H1 (cell line): Measurements from ENCODE around the gene TTC13. TPM values are rescaled to one million over a fixed set of nuclear protein-coding genes. Genes with fewer than 3 reads are reported as not detected.

ENCODE experiments used
- CTCF ChIA-PET: fragments of 300-600 bp; sonication (Branson Sonifier 250); formaldehyde crosslinking; loops from one replicate; lab custom pipeline; 2021; ENCODE audit not compliant: partially characterized antibody; lab: Charles Lee
- POLR2A ChIA-PET: fragments of 300-600 bp; sonication (Branson Sonifier 250); formaldehyde crosslinking; loops from one replicate; lab custom pipeline; 2021; ENCODE audit warnings: inconsistent platforms; ENCODE audit not compliant: partially characterized antibody; lab: Charles Lee
- DNase-seq, 2 experiments: peaks; one replicate each; pipeline versions ENCODE4 v3.0.0 to v3.0.0-alpha.2; 2010 to 2022; ENCODE audit warnings: low spot score in 2 of 2, low read depth in 1 of 2, mixed read lengths in 1 of 2
- FAIRE-seq: peaks from 2 replicates; lab custom pipeline; 2011; peaks lifted over from hg19 to GRCh38; lab: Jason Lieb, UNC
- H2AFZ ChIP-seq: 2 replicates; pipeline ENCODE4 v1.8.1; 2012; ENCODE audit warnings: low read length, inconsistent platforms
- H2AK5ac ChIP-seq: 2 replicates; pipeline ENCODE4 v1.6.1; 2013; ENCODE audit warnings: low read depth, low read length
- H2BK120ac ChIP-seq: replicated peaks from 2 replicates; pipeline ENCODE3; 2013; ENCODE audit warnings: low read depth, low read length, inconsistent platforms
- H2BK12ac ChIP-seq: 2 replicates; pipeline ENCODE4 v1.6.1; 2013; ENCODE audit warnings: low read depth, low read length
- H2BK15ac ChIP-seq: 2 replicates; pipeline ENCODE4 v1.6.1; 2013; ENCODE audit warnings: low read length
- H2BK20ac ChIP-seq: 2 replicates; pipeline ENCODE4 v1.6.1; 2013; ENCODE audit warnings: low read length
- H2BK5ac ChIP-seq: 2 replicates; pipeline ENCODE4 v1.6.1; 2013; ENCODE audit warnings: low read depth, low read length
- H3K14ac ChIP-seq: 2 replicates; pipeline ENCODE4 v1.6.1; 2013; ENCODE audit warnings: inconsistent platforms; ENCODE audit not compliant: insufficient read length
- H3K18ac ChIP-seq: 2 replicates; pipeline ENCODE4 v1.6.1; 2013; ENCODE audit warnings: low read length; ENCODE audit errors: extremely low read depth
- H3K23ac ChIP-seq: 2 replicates; pipeline ENCODE4 v1.6.1; 2013; ENCODE audit warnings: inconsistent platforms; ENCODE audit not compliant: insufficient read length
- H3K23me2 ChIP-seq: 2 replicates; pipeline ENCODE4 v1.6.1; 2013; ENCODE audit warnings: low read depth, low read length
- H3K27ac ChIP-seq: 2 replicates; pipeline ENCODE4 v1.6.1; 2011; ENCODE audit warnings: low read depth, low read length, inconsistent platforms
- H3K27me3 ChIP-seq, 4 experiments: replicated peaks in 1 of 4; 1 replicate in 1 of 4; 2 replicates in 3 of 4; pipeline versions ENCODE4 v1.6.1 to v1.8.1; 2011 to 2013; ENCODE audit warnings: low read length in 3 of 4, mild to moderate bottlenecking in 3 of 4, inconsistent platforms in 2 of 4, mixed read lengths in 2 of 4, moderate library complexity in 1 of 4; ENCODE audit not compliant: control insufficient read depth in 3 of 4, insufficient read depth in 3 of 4; ENCODE audit errors: extremely low read depth in 1 of 4
- H3K36me3 ChIP-seq, 4 experiments: 2 replicates each; pipeline versions ENCODE4 v1.6.1 to v1.8.1; 2011 to 2013; ENCODE audit warnings: mild to moderate bottlenecking in 4 of 4, low read length in 3 of 4, moderate library complexity in 2 of 4, control low read depth in 1 of 4, inconsistent platforms in 1 of 4; ENCODE audit not compliant: insufficient read depth in 4 of 4, control insufficient read depth in 2 of 4
- H3K4ac ChIP-seq: replicated peaks from 2 replicates; pipeline ENCODE3; 2013; ENCODE audit warnings: low read length, low read depth, mixed read lengths, inconsistent platforms; ENCODE audit not compliant: insufficient read length
- H3K4me1 ChIP-seq, 4 experiments: replicated peaks in 1 of 4; 1 replicate in 1 of 4; 2 replicates in 3 of 4; pipeline versions ENCODE4 v1.6.1 to v1.8.1; 2011 to 2013; ENCODE audit warnings: low read length in 3 of 4, inconsistent platforms in 2 of 4, mixed read lengths in 1 of 4; ENCODE audit not compliant: insufficient read depth in 4 of 4, control insufficient read depth in 3 of 4
- H3K4me2 ChIP-seq, 2 experiments: 2 replicates each; pipeline versions ENCODE4 v1.6.1 to v1.8.1; 2011 to 2013; ENCODE audit warnings: low read depth in 2 of 2, low read length in 2 of 2, control low read depth in 1 of 2, inconsistent platforms in 1 of 2, mild to moderate bottlenecking in 1 of 2; ENCODE audit not compliant: insufficient read depth in 1 of 2
- H3K4me3 ChIP-seq, 4 experiments: fragments of 200-600, 300-600 bp in 1 of 4; sonication (generic), shearing (Covaris generic), sonication (Bioruptor Twin) in 1 of 4; 2 replicates each; pipeline versions ENCODE4 v1.5.1 to v1.8.1; 2011 to 2016; ENCODE audit warnings: low read length in 4 of 4, low read depth in 3 of 4, control low read depth in 2 of 4, inconsistent platforms in 2 of 4, mild to moderate bottlenecking in 2 of 4, mixed read lengths in 1 of 4, moderate library complexity in 1 of 4; ENCODE audit not compliant: insufficient read depth in 2 of 4; ENCODE audit errors: extremely low read depth in 1 of 4
- H3K56ac ChIP-seq: replicated peaks from 2 replicates; pipeline ENCODE3; 2013; ENCODE audit warnings: low read depth, mild to moderate bottlenecking, mixed read lengths, low read length, inconsistent platforms; ENCODE audit not compliant: insufficient read length
- H3K79me1 ChIP-seq: 2 replicates; pipeline ENCODE4 v1.6.1; 2013; ENCODE audit warnings: low read depth, low read length, control low read depth
- H3K79me2 ChIP-seq, 2 experiments: 2 replicates each; pipeline versions ENCODE4 v1.6.1 to v1.8.1; 2012 to 2013; ENCODE audit warnings: low read length in 2 of 2, mild to moderate bottlenecking in 2 of 2, inconsistent platforms in 1 of 2; ENCODE audit not compliant: insufficient read depth in 2 of 2, control insufficient read depth in 1 of 2
- H3K9ac ChIP-seq, 4 experiments: replicated peaks in 1 of 4; 1 replicate in 1 of 4; 2 replicates in 3 of 4; pipeline versions ENCODE4 v1.6.1 to v1.8.1; 2011 to 2013; ENCODE audit warnings: low read depth in 3 of 4, low read length in 3 of 4, control low read depth in 2 of 4, mild to moderate bottlenecking in 2 of 4, moderate library complexity in 2 of 4, inconsistent platforms in 1 of 4; ENCODE audit errors: extremely low read depth in 1 of 4
- H3K9me3 ChIP-seq, 2 experiments: 2 replicates each; pipeline versions ENCODE4 v1.6.1 to v1.8.1; 2012 to 2013; ENCODE audit warnings: mild to moderate bottlenecking in 2 of 2, moderate library complexity in 2 of 2, control low read depth in 1 of 2, inconsistent platforms in 1 of 2, low read depth in 1 of 2, low read length in 1 of 2, mixed read lengths in 1 of 2; ENCODE audit not compliant: insufficient read depth in 2 of 2
- H4K20me1 ChIP-seq, 2 experiments: replicated peaks in 1 of 2; 2 replicates each; pipeline versions ENCODE3 to v1.8.1; 2011 to 2013; ENCODE audit warnings: inconsistent platforms in 2 of 2, low read length in 2 of 2, mild to moderate bottlenecking in 1 of 2; ENCODE audit not compliant: insufficient read depth in 2 of 2, control insufficient read depth in 1 of 2
- H4K5ac ChIP-seq: 2 replicates; pipeline ENCODE4 v1.6.1; 2013; ENCODE audit warnings: low read length, low read depth, mixed read lengths, inconsistent platforms; ENCODE audit not compliant: insufficient read length
- H4K8ac ChIP-seq: 2 replicates; pipeline ENCODE4 v1.8.0; 2013; ENCODE audit warnings: mild to moderate bottlenecking, moderate library complexity, low read length, inconsistent platforms; ENCODE audit not compliant: insufficient read depth; ENCODE audit errors: extremely low read depth
- H4K91ac ChIP-seq: replicated peaks from 2 replicates; pipeline ENCODE3; 2013; ENCODE audit warnings: low read length, mixed read lengths, inconsistent platforms; ENCODE audit not compliant: insufficient read length
- BCL11A ChIP-seq, 2 experiments: IDR thresholded peaks; one replicate each; pipeline ENCODE4 v1.6.1; 2011; ENCODE audit warnings: low read depth in 2 of 2, low read length in 2 of 2, mild to moderate bottlenecking in 2 of 2
- CHD2 ChIP-seq: IDR thresholded peaks from 2 replicates; pipeline ENCODE4 v1.6.1; 2012; ENCODE audit warnings: low read length, improper control_type of control experiment
- CREB1 ChIP-seq: IDR thresholded peaks from 2 replicates; pipeline ENCODE4 v1.6.1; 2012; ENCODE audit warnings: inconsistent platforms
- EZH2 ChIP-seq: fragments of 200-600 bp; sonication (generic); IDR thresholded peaks from 2 replicates; pipeline ENCODE4 v1.7.1; 2012; ENCODE audit warnings: low read depth, mild to moderate bottlenecking, moderate library complexity, low read length, inconsistent platforms; ENCODE audit not compliant: severe bottlenecking
- GABPA ChIP-seq: IDR thresholded peaks from 2 replicates; pipeline ENCODE4 v1.6.1; 2011; ENCODE audit warnings: mild to moderate bottlenecking, low read length, moderate library complexity, borderline replicate concordance; ENCODE audit not compliant: insufficient read depth
- RAD21 ChIP-seq, 2 experiments: IDR thresholded peaks in 1 of 2; conservative IDR thresholded peaks in 1 of 2; 2 replicates each; pipeline ENCODE4 v1.6.1; 2011; ENCODE audit warnings: low read depth in 2 of 2, low read length in 2 of 2, improper control_type of control experiment in 1 of 2, inconsistent platforms in 1 of 2, mild to moderate bottlenecking in 1 of 2, moderate library complexity in 1 of 2
- TBP ChIP-seq: IDR thresholded peaks from 2 replicates; pipeline ENCODE4 v1.6.1; 2011; ENCODE audit warnings: low read depth, low read length, improper control_type of control experiment
- ZNF274 ChIP-seq: IDR thresholded peaks from 2 replicates; pipeline ENCODE4 v1.7.0; 2012; ENCODE audit warnings: low read length, borderline replicate concordance; ENCODE audit errors: extremely low read depth
- WGBS, 2 experiments: shearing (Covaris generic) in 1 of 2; methylation state at CpG; one replicate each; pipeline versions ENCODE4 v1.1.6 to v1.1.7; 2013 to 2015; ENCODE audit warnings: low lambda C conversion rate in 2 of 2, mixed read lengths in 2 of 2, inconsistent platforms in 1 of 2, low coverage in 1 of 2, missing lambda C conversion rate in 1 of 2; ENCODE audit not compliant: insufficient replicate concordance in 2 of 2, insufficient coverage in 1 of 2, insufficient read length in 1 of 2; ENCODE audit errors: extremely low coverage in 1 of 2, missing lambda C conversion rate in 1 of 2; 5-methylcytosine and 5-hydroxymethylcytosine counted together
- polyA plus RNA-seq, 7 experiments: library from polyadenylated mRNA; depleted of rRNA in 3 of 7; stranded (reverse) in 5 of 7; unstranded in 2 of 7; fragments of >200 nt in 5 of 7; fragments of 200-250 nt in 2 of 7; gene quantifications; 1 replicate in 5 of 7; 2 replicates in 1 of 7; 4 replicates in 1 of 7; pipeline versions ENCODE4 v1.2.1 to v1.2.3, GENCODE V29; 2011 to 2013; ENCODE audit warnings: missing spikeins in 2 of 7, mixed read lengths in 2 of 7
- total RNA-seq: library from RNA; stranded (reverse); fragmentation: NEBNext Ultra II Directional; extraction: Animal tissue kit (Norgen Biotek cat#: 25700); gene quantifications from 2 replicates; pipeline ENCODE4 v1.2.1, GENCODE V29; 2021

Gene TTC13
- total and polyA plus RNA-seq, 2 of the 8 experiments (the other 6 are each of a cell fraction or from before 2014, with no cell fraction given), result 3.1 to 7.1 TPM

GRCh38 chr1:230970432-230970831, 8.2 kb downstream of the TTC13 start:
- POLR2A ChIA-PET, result no interaction called here
- Histone ChIP-seq H2BK5ac (no peak overlapping the region), H3K23ac (no peak overlapping the region), H3K27me3 (no peaks in the 10 kb centered on the region; a peak in 1 of 7 replicates), H3K4ac (no peak overlapping the region), H3K23me2 (no peaks in the 10 kb centered on the region), H2AFZ (no peak overlapping the region), H4K91ac (no peak overlapping the region), H3K4me2 (no peak overlapping the region), H3K4me3 (no peak overlapping the region), H4K5ac (no peak overlapping the region), H4K8ac (no peak overlapping the region), H2AK5ac (no peak overlapping the region), H2BK15ac (no peak overlapping the region), H3K56ac (no peak overlapping the region), H3K9me3 (no peaks in the 10 kb centered on the region), H3K27ac (no peak overlapping the region), H3K79me1 (no peaks in the 10 kb centered on the region), H3K36me3 (no peaks in the 10 kb centered on the region), H3K9ac (no peak overlapping the region), H3K18ac (no peak overlapping the region), H3K4me1 (no peaks in the 10 kb centered on the region), H4K20me1 (peaks cover 2 to 3% of the 10 kb centered on the region in 2 experiments), H3K14ac (no peak overlapping the region), H2BK12ac (no peak overlapping the region), H2BK20ac (no peak overlapping the region), H3K79me2 (no peaks in the 10 kb centered on the region; a peak in 1 of 4 replicates), H2BK120ac (no peak overlapping the region)
- WGBS, 2 experiments, result 87% methylated on average over 5 of the region's 5 CpGs; no CpG with 5 or more reads in 1 of the 2 experiments
- DNase-seq, result no peak
- FAIRE-seq, result no peak
- CTCF ChIA-PET, result interaction anchor here (1.0 kb wide), 1 partner anchor 19 kb away, joined by 3 read pairs; no protein-coding TSS in a partner anchor
- TF ChIP-seq CREB1, result no peak
- no peak for TF ChIP-seq EZH2
- TF ChIP-seq ZNF274, result no peak
- TF ChIP-seq BCL11A (IDR thresholded peaks at IDR 0.05; ENCODE audit: low read depth in 2 of 2, low read length in 2 of 2), result no peak
- TF ChIP-seq RAD21 (IDR thresholded peaks at IDR 0.05 in 1 of 2, conservative IDR thresholded peaks at IDR 0.05 in 1 of 2; ENCODE audit: low read depth in 2 of 2, low read length in 2 of 2), result no peak
- TF ChIP-seq TBP, result no peak
- no peak for TF ChIP-seq GABPA
- TF ChIP-seq CHD2, result no peak
